MM.1S (cell line): Measurements from ENCODE around the gene TDRD12.
"Not testable (repeated sequence)": the region's sequence is repeated elsewhere in the genome, so short reads cannot be mapped to it uniquely, and the experiment has no call there.

ENCODE experiments used
- CTCF ChIP-seq: fragments of 300-600 bp; sonication (generic); IDR thresholded peaks from 2 replicates; pipeline ENCODE4 v1.5.1; 2016; ENCODE audit warnings: antibody characterized with exemption, low read length, mixed read lengths
- EZH2 ChIP-seq: fragments of 300-600 bp; sonication (generic); optimal IDR thresholded peaks from 2 replicates; pipeline ENCODE3; 2017; ENCODE audit warnings: low read depth, mild to moderate bottlenecking, antibody characterized with exemption, low read length, mixed read lengths
- EZH2phosphoT487 ChIP-seq: fragments of 300-600 bp; sonication (generic); IDR thresholded peaks from 2 replicates; pipeline ENCODE4 v1.6.1; 2018; ENCODE audit warnings: antibody characterized with exemption, low read length

GRCh38 chr19:32867436-32867835, 147.9 kb downstream of the TDRD12 start:
- TF ChIP-seq CTCF, EZH2, EZH2phosphoT487: not testable (repeated sequence)
